Small intestine (tissue), 7 donors: ENCODE data around the gene BMPER. TPM values are rescaled to one million over a fixed set of nuclear protein-coding genes. Genes with fewer than 3 reads are reported as not detected.
"Not testable (repeated sequence)": the region's sequence is repeated elsewhere in the genome, so short reads cannot be mapped to it uniquely, and the experiment has no call there.

ENCODE experiments used
- DNase-seq, 2 donors: peaks; one replicate each; pipeline versions ENCODE4 v3.0.0 to v3.0.0-alpha.2; 2013
- FAIRE-seq: peaks from 2 replicates; lab custom pipeline; 2012; peaks lifted over from hg19 to GRCh38; lab: Jason Lieb, UNC
- H3K27ac ChIP-seq, 3 donors: one replicate each; pipeline ENCODE4 v1.5.1; 2013; ENCODE audit warnings: low read length in 2 of 3, mild to moderate bottlenecking in 2 of 3, control low read depth in 1 of 3, inconsistent platforms in 1 of 3, low read depth in 1 of 3, moderate library complexity in 1 of 3
- H3K27me3 ChIP-seq, 3 donors: one replicate each; pipeline ENCODE4 v1.6.1; 2013; ENCODE audit warnings: low read length in 3 of 3, inconsistent platforms in 1 of 3; ENCODE audit not compliant: control insufficient read depth in 3 of 3, insufficient read depth in 3 of 3
- H3K36me3 ChIP-seq, 3 donors: one replicate each; pipeline ENCODE4 v1.6.1; 2013; ENCODE audit warnings: low read length in 3 of 3, inconsistent platforms in 1 of 3, low read depth in 1 of 3, mild to moderate bottlenecking in 1 of 3, moderate library complexity in 1 of 3; ENCODE audit not compliant: control insufficient read depth in 3 of 3, insufficient read depth in 2 of 3
- H3K4me1 ChIP-seq, 3 donors: one replicate each; pipeline ENCODE4 v1.6.1; 2013; ENCODE audit warnings: low read length in 2 of 3, inconsistent platforms in 1 of 3, low read depth in 1 of 3, mild to moderate bottlenecking in 1 of 3, moderate library complexity in 1 of 3; ENCODE audit not compliant: control insufficient read depth in 3 of 3, insufficient read depth in 2 of 3
- H3K4me3 ChIP-seq, 3 donors: one replicate each; pipeline ENCODE4 v1.5.1; 2013; ENCODE audit warnings: low read length in 3 of 3, control low read depth in 1 of 3, inconsistent platforms in 1 of 3, low read depth in 1 of 3, mild to moderate bottlenecking in 1 of 3, moderate library complexity in 1 of 3
- H3K9me3 ChIP-seq, 2 donors: one replicate each; pipeline ENCODE4 v1.6.1; 2013; ENCODE audit warnings: low read depth in 1 of 2, low read length in 1 of 2; ENCODE audit not compliant: control insufficient read depth in 2 of 2, insufficient read depth in 1 of 2
- WGBS, 3 donors: extraction: QIAGEN DNeasy Blood & Tissue Kit; methylation state at CpG; one replicate each; pipeline ENCODE4 v1.1.7; 2013; 5-methylcytosine and 5-hydroxymethylcytosine counted together
- polyA plus RNA-seq, 4 donors: library from polyadenylated mRNA; stranded (reverse) in 3 of 4; unstranded in 1 of 4; fragments of 200-250 nt in 3 of 4; fragments of 120-200 nt in 1 of 4; gene quantifications; one replicate each; pipeline versions ENCODE4 v1.2.1 to v1.2.3, GENCODE V29; 2013
- donor health status: healthy with polysubstance abuse.
- donor health status: control.
- donor health status: control.
- donor health status: Bipolar disorder and iron deficiency.
- donor health status: healthy.

The BMPER gene
- polyA plus RNA-seq, 4 donors: 1.1 to 1.9 (median 1.2) TPM; not detected in 1

DNA sequence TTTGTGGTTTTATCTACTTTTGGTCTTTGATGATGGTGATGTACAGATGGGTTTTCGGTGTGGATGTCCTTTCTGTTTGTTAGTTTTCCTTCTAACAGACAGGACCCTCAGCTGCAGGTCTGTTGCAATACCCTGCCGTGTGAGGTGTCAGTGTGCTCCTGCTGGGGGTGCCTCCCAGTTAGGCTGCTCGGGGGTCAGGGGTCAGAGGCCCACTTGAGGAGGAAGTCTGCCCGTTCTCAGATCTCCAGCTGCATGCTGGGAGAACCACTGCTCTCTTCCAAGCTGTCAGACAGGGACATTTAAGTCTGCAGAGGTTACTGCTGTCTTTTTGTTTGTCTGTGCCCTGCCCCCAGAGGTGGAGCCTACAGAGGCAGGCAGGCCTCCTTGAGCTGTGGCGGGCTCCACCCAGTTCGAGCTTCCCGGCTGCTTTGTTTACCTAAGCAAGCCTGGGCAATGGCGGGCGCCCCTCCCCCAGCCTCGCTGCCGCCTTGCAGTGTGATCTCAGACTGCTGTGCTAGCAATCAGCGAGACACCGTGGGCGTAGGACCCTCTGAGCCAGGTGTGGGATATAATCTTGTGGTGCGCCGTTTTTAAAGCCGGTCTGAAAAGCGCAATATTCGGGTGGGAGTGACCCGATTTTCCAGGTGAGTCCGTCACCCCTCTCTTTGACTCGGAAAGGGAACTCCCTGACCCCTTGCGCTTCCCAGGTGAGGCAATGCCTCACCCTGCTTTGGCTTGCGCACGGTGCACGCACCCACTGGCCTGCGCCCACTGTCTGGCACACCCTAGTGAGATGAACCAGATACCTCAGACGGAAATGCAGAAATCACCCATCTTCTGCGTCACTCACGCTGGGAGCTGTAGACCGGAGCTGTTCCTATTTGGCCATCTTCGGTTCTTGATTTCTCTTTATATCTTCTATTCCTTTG lies 269.6 kb downstream of the BMPER start:
- H3K27ac ChIP-seq, H3K27me3 ChIP-seq, H3K9me3 ChIP-seq, DNase-seq, H3K4me1 ChIP-seq, FAIRE-seq, H3K4me3 ChIP-seq, H3K36me3 ChIP-seq: not testable (repeated sequence)
- WGBS, 3 donors: 69 to 79% (median 70%) methylated on average over 23 to 29 of the region's 32 CpGs

GRCh38 chr7:34175837-34176236 lies 270.5 kb downstream of the BMPER start:
- Histone ChIP-seq H3K4me1 (no peaks in the 10 kb centered on the region), H3K36me3 (no peaks in the 10 kb centered on the region), H3K4me3 (no peak overlapping the region), H3K27me3 (no peaks in the 10 kb centered on the region), H3K27ac (no peak overlapping the region), H3K9me3 (peaks cover 0 to 2% of the 10 kb centered on the region in 2 donors)
- WGBS, 3 donors: 33 to 72% (median 54%) methylated on average over 3 of the region's 3 CpGs
- no peak for DNase-seq
- no peak for FAIRE-seq

DNA sequence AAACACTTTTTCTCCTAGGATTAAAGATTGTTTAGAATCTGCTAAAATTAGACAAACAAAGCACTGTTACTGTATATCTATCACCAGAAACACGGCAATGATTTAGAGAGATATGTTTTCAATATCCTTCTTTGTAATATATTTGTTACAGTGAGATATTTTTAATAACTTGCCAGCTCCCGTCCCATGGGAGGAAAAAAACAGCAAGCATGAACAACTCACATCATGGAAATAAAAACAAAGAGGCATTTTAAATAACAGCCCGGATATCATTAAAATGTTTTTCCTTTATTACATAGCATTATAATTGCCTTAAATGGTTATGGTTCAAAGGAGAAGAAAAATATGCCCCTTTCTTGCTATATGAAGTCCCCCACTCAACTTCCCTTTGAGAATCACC lies 272.1 kb downstream of the BMPER start:
- WGBS, 3 donors: 54 to 75% (median 75%) methylated on average over 3 of the region's 3 CpGs

GRCh38 chr7:34181271-34181958 lies 276.1 kb downstream of the BMPER start:
- 79 to 83% (median 80%) methylated on average over 3 of the region's 3 CpGs for WGBS, 3 donors
- no peak for FAIRE-seq

More for the DNA sequence above, 272.1 kb downstream of the BMPER start:
- no peak for DNase-seq
- Histone ChIP-seq H3K4me3 (no peak overlapping the region), H3K9me3 (peaks cover 0 to 2% of the 10 kb centered on the region in 2 donors), H3K4me1 (no peaks in the 10 kb centered on the region), H3K27me3 (no peaks in the 10 kb centered on the region), H3K27ac (no peak overlapping the region), H3K36me3 (no peaks in the 10 kb centered on the region)
- no peak for FAIRE-seq

GRCh38 chr7:34184466-34184865 lies 279.1 kb downstream of the BMPER start:
- H3K27me3 ChIP-seq: no peaks in the 10 kb centered on the region
- no peaks in the 10 kb centered on the region for H3K9me3 ChIP-seq
- FAIRE-seq (no peak), DNase-seq (no peak)
- H3K4me1 ChIP-seq: no peaks in the 10 kb centered on the region
- no peak overlapping the region for H3K27ac ChIP-seq
- H3K36me3 ChIP-seq: no peaks in the 10 kb centered on the region
- WGBS, 3 donors: 35 to 61% (median 41%) methylated on average over 1 of the region's 1 CpG
- no peak overlapping the region for H3K4me3 ChIP-seq

More at GRCh38 chr7:34181271-34181958, 276.1 kb downstream of the BMPER start:
- no peaks in the 10 kb centered on the region for H3K36me3 ChIP-seq
- DNase-seq: no peak
- no peaks in the 10 kb centered on the region for H3K9me3 ChIP-seq
- no peak overlapping the region for H3K27ac ChIP-seq
- no peaks in the 10 kb centered on the region for H3K27me3 ChIP-seq
- no peaks in the 10 kb centered on the region for H3K4me1 ChIP-seq
- H3K4me3 ChIP-seq: no peak overlapping the region

GRCh38 chr7:34187798-34188307 lies 282.5 kb downstream of the BMPER start:
- FAIRE-seq (no peak), DNase-seq (no peak)
- no peaks in the 10 kb centered on the region for H3K27me3 ChIP-seq
- H3K9me3 ChIP-seq: no peaks in the 10 kb centered on the region
- no peaks in the 10 kb centered on the region for H3K4me1 ChIP-seq
- H3K27ac ChIP-seq: no peak overlapping the region
- no peak overlapping the region for H3K4me3 ChIP-seq
- 50 to 77% (median 60%) methylated on average over 2 of the region's 2 CpGs for WGBS, 3 donors
- no peaks in the 10 kb centered on the region for H3K36me3 ChIP-seq

DNA sequence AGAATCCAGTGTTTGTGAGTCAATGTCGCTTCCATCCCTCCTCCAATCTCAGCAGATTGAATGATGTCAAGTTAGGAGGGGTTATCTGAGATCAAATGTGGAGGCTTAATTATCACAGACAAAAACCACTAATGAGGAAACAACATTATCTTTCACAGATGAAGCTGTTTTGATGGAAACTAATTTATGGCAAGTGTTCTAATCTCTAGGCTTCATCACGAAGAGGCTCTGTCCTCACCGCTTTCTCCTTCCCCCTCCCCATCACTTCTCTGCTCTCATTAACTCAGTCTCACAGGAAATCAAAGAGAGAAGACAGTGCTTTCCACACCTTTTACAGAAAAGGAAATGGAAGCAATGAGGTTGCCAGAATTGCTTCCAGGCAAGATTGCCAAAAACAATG lies 283.7 kb downstream of the BMPER start:
- 75 to 86% (median 79%) methylated on average over 3 of the region's 3 CpGs for WGBS, 3 donors
- H3K4me1 ChIP-seq: no peaks in the 10 kb centered on the region
- H3K27ac ChIP-seq: no peak overlapping the region
- DNase-seq: no peak
- H3K4me3 ChIP-seq: no peak overlapping the region
- no peaks in the 10 kb centered on the region for H3K27me3 ChIP-seq
- FAIRE-seq: no peak
- H3K9me3 ChIP-seq: no peaks in the 10 kb centered on the region
- no peaks in the 10 kb centered on the region for H3K36me3 ChIP-seq

DNA sequence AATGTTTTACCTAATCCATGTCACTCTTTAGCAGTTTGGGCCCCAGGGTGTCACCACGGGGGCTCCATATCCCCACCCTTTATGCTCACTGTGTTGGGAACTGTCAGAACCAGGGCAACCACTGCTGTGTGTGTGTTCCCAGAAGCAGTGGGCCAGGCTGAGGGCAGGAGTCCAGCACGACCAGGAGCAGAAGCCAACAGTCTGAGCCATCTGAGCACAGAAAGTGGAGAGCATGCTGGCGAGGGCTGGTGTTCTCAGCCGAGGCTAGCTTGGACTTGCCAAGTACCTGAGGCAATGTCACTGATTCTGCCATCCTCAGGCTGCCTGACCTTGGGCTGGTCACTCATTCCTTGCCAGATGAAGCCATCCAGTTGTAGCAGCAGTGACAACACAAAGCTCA lies 285.0 kb downstream of the BMPER start:
- Histone ChIP-seq H3K4me3 (no peak overlapping the region), H3K36me3 (no peaks in the 10 kb centered on the region), H3K27me3 (no peaks in the 10 kb centered on the region), H3K27ac (no peak overlapping the region), H3K4me1 (no peaks in the 10 kb centered on the region), H3K9me3 (no peaks in the 10 kb centered on the region)
- WGBS, 3 donors: 73 to 81% (median 76%) methylated on average over 4 of the region's 4 CpGs
- FAIRE-seq (no peak), DNase-seq (no peak)
